ENCODE measurements around the gene CT55. TPM values are rescaled to one million over a fixed set of nuclear protein-coding genes. Genes with fewer than 3 reads are reported as not detected.
"Not testable (repeated sequence)": the region's sequence is repeated elsewhere in the genome, so short reads cannot be mapped to it uniquely, and the experiment has no call there.

CT55 gene
- total RNA-seq, 1 donor from 2014 or later: 0.25 TPM

GRCh38 chrX:135191838-135192237 lies 20.6 kb upstream of the CT55 start:
- H3K4me1 Mint-ChIP-seq: no peaks in the 10 kb centered on the region
- peaks cover 15% of the 10 kb centered on the region for H3K27me3 Mint-ChIP-seq (ENCODE audit: low read depth)
- H3K9me3 Mint-ChIP-seq: peaks cover 32% of the 10 kb centered on the region
- no peak for DNase-seq (ENCODE audit: low spot score in 2 of 2, unreplicated experiment in 2 of 2)
- no peak for TF ChIP-seq CTCF (IDR thresholded peaks at IDR 0.05; ENCODE audit: unreplicated experiment)
- H3K36me3 Mint-ChIP-seq: no peaks in the 10 kb centered on the region
- no peak overlapping the region for H3K4me3 Mint-ChIP-seq
- no peak overlapping the region for H3K27ac Mint-ChIP-seq

DNA sequence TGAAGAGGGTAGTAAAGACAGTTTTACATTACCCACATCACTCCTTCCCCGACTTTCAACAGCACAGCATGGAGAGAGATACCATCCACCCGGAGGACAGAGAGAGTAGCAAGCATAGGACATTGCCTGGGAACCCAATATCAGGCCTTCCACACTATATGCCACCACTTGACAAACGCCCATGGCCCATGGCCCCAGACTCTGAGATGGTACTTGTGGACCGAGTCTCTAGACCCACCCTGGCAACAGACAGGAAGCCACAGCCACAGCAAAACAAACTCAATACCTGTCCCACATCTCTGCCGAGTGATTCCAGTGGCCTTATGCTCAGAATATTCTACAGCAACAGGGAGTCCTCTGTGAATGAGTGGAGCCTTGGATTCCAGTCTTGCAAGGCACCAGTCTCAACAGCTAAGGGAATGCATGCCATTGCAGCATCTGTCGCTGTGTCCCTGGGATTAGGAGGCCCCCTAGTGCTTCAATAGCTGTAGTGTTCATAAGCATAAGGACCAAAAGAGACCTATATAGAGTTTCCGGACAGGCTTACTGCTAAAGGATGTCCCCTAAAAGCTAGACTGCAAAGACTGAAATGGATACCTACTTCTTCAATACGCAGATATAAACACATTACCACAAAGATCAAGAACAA lies 14.7 kb upstream of the CT55 start:
- no peak for DNase-seq (ENCODE audit: low spot score in 2 of 2, unreplicated experiment in 2 of 2)
- Mint-ChIP-seq H3K27ac (no peak overlapping the region), H3K4me1 (no peaks in the 10 kb centered on the region), H3K4me3 (no peak overlapping the region), H3K36me3 (no peaks in the 10 kb centered on the region), H3K27me3 (ENCODE audit: low read depth) (peaks cover 17% of the 10 kb centered on the region), H3K9me3 (peaks cover 25% of the 10 kb centered on the region)
- no peak for TF ChIP-seq CTCF (IDR thresholded peaks at IDR 0.05; ENCODE audit: unreplicated experiment)

- H3K27ac Mint-ChIP-seq: no peak overlapping the region
- peaks cover 40% of the 10 kb centered on the region for H3K9me3 Mint-ChIP-seq
- peaks cover 2% of the 10 kb centered on the region for H3K27me3 Mint-ChIP-seq (ENCODE audit: low read depth)
- H3K4me1 Mint-ChIP-seq: no peaks in the 10 kb centered on the region
- H3K36me3 Mint-ChIP-seq: no peaks in the 10 kb centered on the region
- no peak for DNase-seq (ENCODE audit: low spot score in 2 of 2, unreplicated experiment in 2 of 2)
- H3K4me3 Mint-ChIP-seq: no peak overlapping the region
- no peak for TF ChIP-seq CTCF (IDR thresholded peaks at IDR 0.05; ENCODE audit: unreplicated experiment)
Measured at GRCh38 chrX:135178636-135179035, 7.4 kb upstream of the CT55 start.

DNA sequence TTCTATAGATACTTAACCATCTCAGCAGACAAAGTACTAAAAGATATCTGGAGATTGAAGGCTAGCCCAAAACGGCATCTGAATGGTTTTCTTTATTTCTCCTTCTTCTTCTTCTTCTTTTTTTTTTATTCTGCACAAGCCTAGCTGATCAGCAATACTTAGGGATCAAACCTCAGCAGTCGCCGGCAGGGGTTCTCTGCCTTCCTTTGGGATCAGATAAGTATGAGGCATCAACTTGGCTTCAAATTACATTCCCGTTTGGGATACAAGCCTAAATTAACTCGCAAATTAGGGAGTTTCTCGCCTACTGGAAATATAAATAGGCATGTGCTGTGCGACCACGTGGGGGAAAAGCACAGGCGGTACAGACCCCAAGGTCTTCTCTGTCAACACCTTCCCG lies 730 bp downstream of the CT55 start:
- no peak overlapping the region for H3K27ac Mint-ChIP-seq
- TF ChIP-seq CTCF (IDR thresholded peaks at IDR 0.05; ENCODE audit: unreplicated experiment): no peak
- H3K36me3 Mint-ChIP-seq: no peaks in the 10 kb centered on the region
- no peak for DNase-seq (ENCODE audit: low spot score in 2 of 2, unreplicated experiment in 2 of 2)
- H3K9me3 Mint-ChIP-seq: peaks cover 45% of the 10 kb centered on the region
- no peaks in the 10 kb centered on the region for H3K4me1 Mint-ChIP-seq
- peaks cover 2% of the 10 kb centered on the region for H3K27me3 Mint-ChIP-seq (ENCODE audit: low read depth)
- no peak overlapping the region for H3K4me3 Mint-ChIP-seq

- H3K36me3 Mint-ChIP-seq; H3K27ac Mint-ChIP-seq; H3K27me3 Mint-ChIP-seq (ENCODE audit: low read depth); H3K4me1 Mint-ChIP-seq; H3K4me3 Mint-ChIP-seq; DNase-seq (ENCODE audit: low spot score in 2 of 2, unreplicated experiment in 2 of 2): not testable (repeated sequence)
- H3K9me3 Mint-ChIP-seq: peaks cover 42% of the 10 kb centered on the region
Measured at GRCh38 chrX:135169534-135169933, 1.7 kb downstream of the CT55 start.

GRCh38 chrX:135168486-135168885 lies 2.7 kb downstream of the CT55 start:
- H3K27me3 Mint-ChIP-seq (ENCODE audit: low read depth): no peaks in the 10 kb centered on the region
- H3K36me3 Mint-ChIP-seq: no peaks in the 10 kb centered on the region
- H3K4me1 Mint-ChIP-seq: no peaks in the 10 kb centered on the region
- H3K4me3 Mint-ChIP-seq: no peak overlapping the region
- no peak for DNase-seq (ENCODE audit: low spot score in 2 of 2, unreplicated experiment in 2 of 2)
- peaks cover 34% of the 10 kb centered on the region for H3K9me3 Mint-ChIP-seq
- no peak for TF ChIP-seq CTCF (IDR thresholded peaks at IDR 0.05; ENCODE audit: unreplicated experiment)
- H3K27ac Mint-ChIP-seq: no peak overlapping the region

DNA sequence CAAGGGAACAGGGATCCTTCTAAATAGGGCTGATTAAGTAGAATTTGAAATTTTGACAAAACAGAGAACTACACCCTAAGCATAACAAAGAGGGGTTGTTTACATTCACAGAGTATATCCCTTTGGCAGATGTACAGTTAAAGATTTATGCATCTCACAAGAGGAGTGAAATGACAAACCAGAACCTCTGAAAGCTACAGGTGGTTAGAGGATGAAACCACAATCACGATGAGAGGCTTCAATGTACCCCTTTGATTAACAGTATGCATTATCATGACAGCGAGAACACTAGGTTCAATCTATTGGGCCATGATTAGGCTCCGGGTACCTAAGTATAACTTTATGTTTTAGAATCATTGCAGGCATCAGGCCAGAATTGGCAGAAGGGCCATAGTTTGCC lies 16.5 kb downstream of the CT55 start:
- not testable (repeated sequence) for H3K4me1 Mint-ChIP-seq; DNase-seq (ENCODE audit: low spot score in 2 of 2, unreplicated experiment in 2 of 2); H3K9me3 Mint-ChIP-seq; H3K4me3 Mint-ChIP-seq; H3K27ac Mint-ChIP-seq; H3K27me3 Mint-ChIP-seq (ENCODE audit: low read depth); H3K36me3 Mint-ChIP-seq

- H3K4me3 Mint-ChIP-seq; H3K27me3 Mint-ChIP-seq (ENCODE audit: low read depth); DNase-seq (ENCODE audit: low spot score in 2 of 2, unreplicated experiment in 2 of 2): not testable (repeated sequence)
Measured at GRCh38 chrX:135126145-135126544, 45.1 kb downstream of the CT55 start.

GRCh38 chrX:135120056-135120576 lies 51.1 kb downstream of the CT55 start, which contains the start of gene ETDB:
TSS of gene ETDB (minus strand) at chrX:135120526. CDS start at chrX:135119261, 1,265 bp downstream.
- H3K27me3 Mint-ChIP-seq (ENCODE audit: low read depth); H3K4me1 Mint-ChIP-seq; DNase-seq (ENCODE audit: low spot score in 2 of 2, unreplicated experiment in 2 of 2); H3K4me3 Mint-ChIP-seq; H3K27ac Mint-ChIP-seq; H3K36me3 Mint-ChIP-seq; H3K9me3 Mint-ChIP-seq: not testable (repeated sequence)

More at GRCh38 chrX:135126145-135126544, 45.1 kb downstream of the CT55 start:
- H3K9me3 Mint-ChIP-seq, H3K27ac Mint-ChIP-seq, H3K4me1 Mint-ChIP-seq, H3K36me3 Mint-ChIP-seq: not testable (repeated sequence)
